UCSD-AML1 (cell line): Measurements from ENCODE around the gene LIPA.
A peak's percentile ranks its signal among the peaks of the same experiment; 100 is the strongest.
"Not testable (repeated sequence)": the region's sequence is repeated elsewhere in the genome, so short reads cannot be mapped to it uniquely, and the experiment has no call there.

ENCODE experiments used
- DNase-seq: peaks from one replicate; lab custom pipeline; 2025; ENCODE audit not compliant: unreplicated experiment; lab: John Stamatoyannopoulos, UW

The LIPA gene

GRCh38 chr10:89213191-89213808 is 38.3 kb downstream of the LIPA start:
- no peak for DNase-seq

DNA sequence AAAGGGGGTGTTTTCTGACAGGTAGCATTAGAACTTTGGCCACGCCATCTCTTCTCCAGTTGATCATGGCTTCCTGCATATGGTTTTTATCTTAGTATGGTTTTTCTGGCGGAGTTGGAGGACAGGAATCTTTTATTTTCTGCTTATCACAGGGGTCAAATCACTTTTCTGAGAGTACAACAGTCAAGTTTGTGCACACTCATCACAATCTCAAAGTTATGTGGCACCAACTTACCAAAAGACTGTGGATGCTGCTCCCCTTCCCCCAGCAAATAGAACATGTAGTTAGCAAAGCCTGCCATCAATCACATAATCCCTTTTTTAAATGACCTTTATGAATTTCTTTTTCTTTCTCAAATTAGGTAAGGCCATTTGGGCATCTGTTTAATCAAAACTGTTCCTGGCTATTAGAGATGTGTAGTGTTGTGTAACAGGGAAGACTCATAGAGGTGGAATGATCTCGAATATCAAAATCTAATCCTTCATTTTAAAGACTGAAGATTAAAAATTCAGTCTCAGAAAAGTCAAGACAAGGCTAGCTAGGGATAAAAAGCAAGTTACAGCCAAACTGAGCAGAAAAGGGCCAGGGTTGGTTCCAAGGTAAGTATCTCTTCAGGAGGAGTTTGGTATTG is 40.7 kb downstream of the LIPA start:
- DNase-seq, result no peak

DNA sequence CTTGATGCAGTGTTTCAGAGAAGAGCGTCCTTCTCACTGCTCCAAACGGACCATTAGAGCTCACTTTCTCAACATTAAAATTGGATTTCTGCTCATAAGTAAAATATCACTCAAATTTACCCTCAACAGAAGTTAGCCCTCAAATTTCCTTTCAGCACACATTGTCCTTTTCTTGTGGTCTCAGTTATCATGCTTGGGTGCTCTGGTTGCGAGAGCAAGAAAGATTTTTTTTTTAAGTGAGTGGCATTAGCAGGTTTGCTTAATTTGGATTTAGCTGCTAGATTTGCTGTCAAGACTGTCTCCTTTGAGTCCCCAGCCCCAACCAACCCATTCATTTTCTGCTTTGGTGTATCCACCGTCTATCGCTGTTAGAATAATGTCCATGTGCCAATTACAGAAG is 41.9 kb downstream of the LIPA start:
- DNase-seq, result no peak

- DNase-seq, result peak; percentile 38
Observed at GRCh38 chr10:89207801-89208551, 43.6 kb downstream of the LIPA start.

GRCh38 chr10:89207181-89207800 is 44.3 kb downstream of the LIPA start, which contains the start of gene CH25H:
TSS of gene CH25H (minus strand) at chr10:89207317. CDS start at chr10:89207292, 25 bp downstream.
- DNase-seq, result peak; percentile 21

- no peak for DNase-seq
Observed at GRCh38 chr10:89206402-89207180, 45.0 kb downstream of the LIPA start.

DNA sequence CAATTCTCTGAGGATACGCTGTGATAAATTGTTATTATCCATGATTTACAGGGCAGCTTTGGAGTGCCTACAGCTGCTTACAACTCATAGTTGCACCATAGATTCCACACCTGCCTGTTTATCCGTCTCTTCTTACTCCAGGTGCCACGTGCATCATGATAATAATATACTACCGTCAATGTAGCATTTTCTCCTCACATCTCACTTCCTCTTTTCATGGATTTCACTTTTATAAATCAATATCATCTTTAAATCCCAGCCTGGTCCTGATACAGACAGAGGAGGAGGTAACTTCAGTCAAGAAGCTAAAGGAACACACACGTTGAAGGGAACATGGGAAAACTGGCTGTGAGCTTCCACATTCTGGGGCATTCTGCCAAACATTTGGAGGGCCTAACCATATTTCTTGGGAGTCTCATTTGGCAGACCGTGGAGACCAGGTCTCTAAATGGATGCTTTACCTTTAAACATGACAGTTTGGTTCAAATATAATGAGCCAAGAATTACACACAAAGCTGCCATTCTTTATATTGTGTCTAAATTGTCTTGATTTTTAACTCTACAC is 46.9 kb downstream of the LIPA start:
- no peak for DNase-seq

GRCh38 chr10:89203237-89203636 is 48.3 kb downstream of the LIPA start:
- no peak for DNase-seq

- no peak for DNase-seq
Observed at GRCh38 chr10:89202033-89202425, 49.5 kb downstream of the LIPA start.

- no peak for DNase-seq
Observed at GRCh38 chr10:89201345-89202032, 50.1 kb downstream of the LIPA start.

DNA sequence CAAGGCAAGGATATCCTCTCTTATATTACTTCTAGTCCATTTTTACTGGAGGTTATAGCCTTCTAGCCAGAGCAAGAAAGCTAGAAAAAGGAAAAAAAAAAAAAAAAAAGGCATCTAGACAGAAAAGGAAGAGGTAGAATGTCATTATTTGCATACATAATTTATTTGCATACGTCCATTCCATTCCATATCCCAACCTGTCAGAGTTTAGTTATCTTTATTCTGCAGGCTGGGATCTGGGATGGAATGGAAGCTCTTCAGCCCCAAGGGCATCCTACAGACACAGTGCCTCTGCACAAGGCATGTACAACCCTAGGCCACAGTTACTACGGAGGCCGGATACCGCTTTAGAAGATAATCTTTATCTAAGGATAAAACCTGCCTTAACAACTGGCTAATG is 54.1 kb downstream of the LIPA start:
- DNase-seq, result no peak

- DNase-seq, result not testable (repeated sequence)
Observed at GRCh38 chr10:89191301-89191700, 60.3 kb downstream of the LIPA start.

DNA sequence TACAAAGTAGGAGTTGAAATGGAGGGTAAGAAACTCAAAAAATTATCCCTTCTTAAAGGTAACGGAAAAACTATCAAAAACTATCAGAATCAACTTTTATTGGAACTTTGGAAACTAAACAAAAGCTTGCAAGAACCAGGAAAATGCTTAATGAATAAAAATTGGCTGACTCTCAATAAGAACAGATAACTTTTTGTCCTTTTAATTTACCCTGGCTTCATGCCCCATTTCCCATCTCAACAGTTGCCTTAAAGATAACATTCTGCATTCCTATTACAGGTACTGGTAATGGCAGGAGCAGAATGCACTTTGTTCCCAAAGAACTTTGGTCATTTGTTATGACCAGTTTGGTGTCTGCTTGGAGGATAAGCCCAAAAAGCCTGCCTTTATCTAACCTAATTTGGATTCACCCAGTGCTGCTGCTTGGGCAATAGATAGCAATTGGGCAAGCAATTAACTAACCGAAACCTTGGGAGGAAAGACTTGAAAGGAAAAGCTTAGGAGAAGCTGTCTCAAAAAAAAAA is 62.3 kb downstream of the LIPA start:
- DNase-seq, result no peak

DNA sequence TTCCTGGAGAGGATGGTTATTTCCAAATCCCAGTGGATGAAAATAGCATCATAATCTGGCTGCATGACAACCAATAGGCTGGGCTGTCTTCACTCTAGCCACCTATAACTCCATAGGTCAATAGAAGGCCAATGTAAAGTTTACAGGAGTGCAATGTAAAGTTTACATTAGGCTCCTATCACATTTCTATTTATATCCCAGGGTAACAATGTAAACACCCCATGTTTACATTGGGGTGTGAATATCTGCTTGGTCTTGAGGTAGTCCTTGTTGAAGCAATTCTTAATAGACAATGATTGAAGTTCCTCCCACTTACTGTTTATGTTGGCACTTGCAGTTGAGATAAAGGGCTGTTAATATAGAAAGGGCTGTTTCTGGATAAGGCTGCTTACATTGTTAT is 65.9 kb downstream of the LIPA start:
- no peak for DNase-seq

DNA sequence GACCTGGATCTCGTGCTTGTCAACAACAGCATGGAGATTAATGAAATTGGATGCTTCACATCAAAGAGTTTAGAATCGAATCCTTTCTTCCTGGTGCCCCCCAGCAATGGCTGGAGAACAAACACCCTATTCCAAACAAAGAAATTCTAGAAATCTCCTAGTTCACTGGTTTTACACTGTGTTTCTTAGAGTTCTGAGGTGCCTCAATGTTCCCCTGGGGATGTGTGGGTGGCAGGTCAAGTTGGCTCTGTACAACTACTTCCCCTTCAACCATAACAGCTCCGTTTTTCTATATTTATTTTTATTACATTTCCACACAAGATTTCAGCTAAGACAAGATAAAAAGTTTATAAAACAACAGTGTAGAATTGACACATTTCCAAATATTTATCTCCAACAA is 66.9 kb downstream of the LIPA start:
- no peak for DNase-seq

DNA sequence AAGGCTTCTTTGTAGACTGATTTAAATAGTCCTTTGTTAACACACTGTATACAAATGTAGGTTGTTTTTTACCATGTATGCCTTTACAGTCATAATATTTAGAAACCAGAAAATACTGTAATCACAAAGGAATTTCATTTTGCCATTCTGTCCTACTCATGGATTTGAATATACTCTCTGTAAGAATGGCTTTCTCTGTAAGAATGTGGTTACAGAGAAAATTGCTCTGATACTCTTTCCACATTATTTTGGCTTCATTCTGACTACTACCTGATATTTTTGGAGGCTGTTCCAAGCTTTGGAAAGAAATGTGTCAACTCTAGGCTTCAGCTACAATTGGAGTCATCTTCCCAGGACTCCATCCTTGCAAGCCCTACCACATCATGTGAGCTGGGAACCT is 68.0 kb downstream of the LIPA start:
- no peak for DNase-seq

DNA sequence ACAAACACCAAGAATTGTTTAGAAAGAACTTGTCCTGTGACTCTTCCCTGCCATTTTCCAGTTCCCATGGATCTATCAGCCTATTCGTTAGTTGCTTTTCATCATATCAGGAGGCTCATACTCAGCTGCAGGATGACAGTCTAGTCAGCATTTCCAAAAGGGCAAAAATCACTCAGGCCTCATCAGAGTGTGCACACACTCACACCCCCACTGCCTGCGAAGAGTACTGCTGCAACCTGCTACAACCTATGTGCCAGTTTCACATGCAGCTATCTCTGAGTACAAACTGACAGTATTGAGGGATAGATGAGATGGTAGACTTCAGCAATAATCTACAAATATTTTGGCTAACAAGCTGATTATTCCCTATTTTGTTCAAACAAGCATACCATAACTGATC is 68.7 kb downstream of the LIPA start:
- no peak for DNase-seq

DNA sequence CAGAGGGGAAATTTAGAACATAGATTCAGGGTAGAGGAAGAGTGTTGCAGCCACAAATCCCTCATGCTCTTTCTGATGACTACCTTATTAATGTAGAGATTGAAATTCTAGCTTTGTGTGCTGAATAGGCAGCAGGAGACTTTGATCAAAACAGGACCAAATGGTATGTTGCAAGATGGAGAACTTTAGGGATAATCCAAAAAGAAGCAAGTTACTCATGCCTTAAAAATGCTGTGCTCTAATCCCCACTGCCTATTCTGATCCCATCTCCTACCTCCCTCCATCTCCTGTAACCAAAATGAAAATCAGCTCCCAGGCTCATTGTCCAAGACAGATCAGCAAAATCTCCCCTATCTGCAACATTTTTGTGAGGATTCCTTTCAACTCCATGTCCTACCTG is 75.8 kb downstream of the LIPA start:
- DNase-seq, result no peak

DNA sequence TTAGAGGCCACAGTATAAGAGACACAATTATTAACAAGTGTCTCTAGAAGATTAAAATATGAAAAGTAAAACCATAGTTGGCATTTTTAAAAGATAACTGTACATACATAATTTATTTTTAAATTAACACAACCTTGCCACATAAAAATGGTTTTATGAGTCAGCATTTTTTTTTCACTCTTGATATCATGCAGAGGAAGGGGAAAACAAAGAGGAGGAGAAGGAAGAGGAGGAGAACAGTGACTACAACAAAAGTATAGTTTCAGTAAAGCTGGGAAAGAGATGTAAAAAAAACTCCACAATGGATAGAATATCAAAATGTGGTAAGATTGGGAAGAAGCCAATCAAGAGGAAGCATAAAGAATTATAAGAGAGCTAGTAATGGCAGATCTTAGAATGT is 78.5 kb downstream of the LIPA start:
- DNase-seq, result no peak

GRCh38 chr10:89171996-89172395 is 79.6 kb downstream of the LIPA start:
- DNase-seq, result no peak
